ENCODE results near the gene NGB. TPM values are rescaled to one million over a fixed set of nuclear protein-coding genes. Genes with fewer than 3 reads are reported as not detected.

NGB gene
- total RNA-seq, 1 donor from 2014 or later = not detected

GRCh38 chr14:77302926-77303325 is 31.9 kb upstream of the NGB start:
- Histone ChIP-seq H3K36me3 (ENCODE audit: control insufficient read depth, insufficient read depth, low read length) (no peaks in the 10 kb centered on the region), H3K27me3 (ENCODE audit: control insufficient read depth, insufficient read depth, low read length) (no peaks in the 10 kb centered on the region), H3K4me3 (ENCODE audit: low read depth, low read length) (no peak overlapping the region)
- DNase-seq (ENCODE audit: low read depth) = peak; percentile 66
- no peak for TF ChIP-seq CTCF (IDR thresholded peaks at IDR 0.05; ENCODE audit: insufficient read depth, low read length, poor library complexity, severe bottlenecking)

DNA sequence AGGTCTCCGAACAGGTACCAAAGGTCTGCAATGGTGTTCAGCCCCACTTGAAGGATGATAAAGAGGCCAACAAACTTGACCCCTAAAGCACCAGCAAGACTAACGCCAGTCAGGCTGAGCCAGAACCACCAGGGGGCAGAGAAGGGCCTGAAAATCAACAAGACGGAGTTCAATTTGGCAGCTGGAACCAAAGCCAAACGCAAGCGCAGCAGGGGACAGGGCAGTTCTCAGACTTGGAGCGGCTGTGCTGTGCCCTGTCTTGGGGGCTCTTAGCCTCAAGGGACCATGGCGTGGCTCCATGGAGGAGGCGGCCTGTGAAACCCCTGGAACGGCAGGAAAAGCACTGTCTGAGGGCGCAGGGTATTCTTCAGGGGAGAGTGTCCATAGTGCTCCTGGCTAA is 30.1 kb upstream of the NGB start:
- TF ChIP-seq CTCF (IDR thresholded peaks at IDR 0.05; ENCODE audit: insufficient read depth, low read length, poor library complexity, severe bottlenecking) = peak; percentile 86
- Histone ChIP-seq H3K27me3 (ENCODE audit: control insufficient read depth, insufficient read depth, low read length) (no peaks in the 10 kb centered on the region), H3K36me3 (ENCODE audit: control insufficient read depth, insufficient read depth, low read length) (no peaks in the 10 kb centered on the region), H3K4me3 (ENCODE audit: low read depth, low read length) (no peak overlapping the region)
- DNase-seq (ENCODE audit: low read depth) = peak; percentile 63

DNA sequence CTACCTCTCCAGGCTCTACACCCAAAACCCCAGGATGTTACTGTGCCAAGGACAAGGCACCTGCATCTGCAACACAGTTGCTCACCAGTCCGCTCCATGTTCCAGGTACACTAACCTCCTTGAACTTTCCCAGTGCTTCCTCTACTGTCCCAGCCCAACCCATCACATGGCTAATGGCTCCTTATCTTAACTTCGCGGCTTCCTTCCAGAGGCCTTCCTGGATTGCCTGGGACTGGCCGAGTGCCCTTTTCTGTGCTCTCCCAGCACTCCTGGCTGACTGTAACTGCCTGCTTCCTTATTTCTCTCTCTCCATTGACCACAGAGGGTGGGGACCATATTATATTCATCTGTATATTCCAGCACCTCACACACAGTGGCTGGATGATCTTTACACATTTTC is 28.8 kb upstream of the NGB start:
- no peak for TF ChIP-seq CTCF (IDR thresholded peaks at IDR 0.05; ENCODE audit: insufficient read depth, low read length, poor library complexity, severe bottlenecking)
- Histone ChIP-seq H3K36me3 (ENCODE audit: control insufficient read depth, insufficient read depth, low read length) (peaks cover 2% of the 10 kb centered on the region), H3K4me3 (ENCODE audit: low read depth, low read length) (no peak overlapping the region), H3K27me3 (ENCODE audit: control insufficient read depth, insufficient read depth, low read length) (no peaks in the 10 kb centered on the region)
- DNase-seq (ENCODE audit: low read depth) = no peak

- Histone ChIP-seq H3K27me3 (ENCODE audit: control insufficient read depth, insufficient read depth, low read length) (no peaks in the 10 kb centered on the region), H3K36me3 (ENCODE audit: control insufficient read depth, insufficient read depth, low read length) (peaks cover 2% of the 10 kb centered on the region), H3K4me3 (ENCODE audit: low read depth, low read length) (no peak overlapping the region)
- DNase-seq (ENCODE audit: low read depth) = no peak
- TF ChIP-seq CTCF (IDR thresholded peaks at IDR 0.05; ENCODE audit: insufficient read depth, low read length, poor library complexity, severe bottlenecking) = no peak
Measured at GRCh38 chr14:77296906-77297305, 25.9 kb upstream of the NGB start.

GRCh38 chr14:77296155-77296554 is 25.1 kb upstream of the NGB start:
- no peak for DNase-seq (ENCODE audit: low read depth)
- H3K27me3 ChIP-seq (ENCODE audit: control insufficient read depth, insufficient read depth, low read length) = no peaks in the 10 kb centered on the region
- no peak overlapping the region for H3K4me3 ChIP-seq (ENCODE audit: low read depth, low read length)
- TF ChIP-seq CTCF (IDR thresholded peaks at IDR 0.05; ENCODE audit: insufficient read depth, low read length, poor library complexity, severe bottlenecking) = no peak
- peaks cover 2% of the 10 kb centered on the region for H3K36me3 ChIP-seq (ENCODE audit: control insufficient read depth, insufficient read depth, low read length)

GRCh38 chr14:77290705-77291104 is 19.7 kb upstream of the NGB start:
- no peak overlapping the region for H3K4me3 ChIP-seq (ENCODE audit: low read depth, low read length)
- H3K27me3 ChIP-seq (ENCODE audit: control insufficient read depth, insufficient read depth, low read length) = no peaks in the 10 kb centered on the region
- no peak for DNase-seq (ENCODE audit: low read depth)
- no peak for TF ChIP-seq CTCF (IDR thresholded peaks at IDR 0.05; ENCODE audit: insufficient read depth, low read length, poor library complexity, severe bottlenecking)
- no peaks in the 10 kb centered on the region for H3K36me3 ChIP-seq (ENCODE audit: control insufficient read depth, insufficient read depth, low read length)

Measured in kidney epithelial cell (primary cell).